Astrocyte of the hippocampus (primary cell): ENCODE results near the gene WWTR1.

Experiments used
- DNase-seq: peaks from one replicate; pipeline ENCODE4 v3.0.0; 2011; ENCODE audit warnings: low read depth, low spot score

The WWTR1 gene

GRCh38 chr3:149497966-149498670 is 159.7 kb downstream of the WWTR1 start:
- DNase-seq = no peak

DNA sequence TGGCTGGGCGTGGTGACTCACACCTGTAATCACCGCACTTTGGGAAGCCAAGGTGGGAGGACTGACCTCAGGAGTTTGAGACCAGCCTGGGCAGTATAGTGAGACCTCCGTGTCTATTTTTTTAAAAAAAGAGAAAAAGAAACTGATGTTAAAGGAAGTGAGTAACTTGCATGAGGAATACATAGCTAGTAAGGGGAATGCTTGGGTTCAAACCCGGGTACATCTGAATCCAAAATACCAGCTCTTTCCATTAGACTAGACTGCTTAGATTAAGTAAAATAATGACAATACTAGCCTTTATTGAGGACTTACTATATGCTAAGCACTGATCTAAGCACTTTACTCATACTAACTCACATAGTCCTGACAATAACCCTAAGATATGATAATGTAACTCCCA is 160.9 kb downstream of the WWTR1 start:
- DNase-seq = no peak

- no peak for DNase-seq
Measured at GRCh38 chr3:149495581-149496125, 162.2 kb downstream of the WWTR1 start.

GRCh38 chr3:149494759-149495580 is 162.9 kb downstream of the WWTR1 start:
- DNase-seq = no peak

DNA sequence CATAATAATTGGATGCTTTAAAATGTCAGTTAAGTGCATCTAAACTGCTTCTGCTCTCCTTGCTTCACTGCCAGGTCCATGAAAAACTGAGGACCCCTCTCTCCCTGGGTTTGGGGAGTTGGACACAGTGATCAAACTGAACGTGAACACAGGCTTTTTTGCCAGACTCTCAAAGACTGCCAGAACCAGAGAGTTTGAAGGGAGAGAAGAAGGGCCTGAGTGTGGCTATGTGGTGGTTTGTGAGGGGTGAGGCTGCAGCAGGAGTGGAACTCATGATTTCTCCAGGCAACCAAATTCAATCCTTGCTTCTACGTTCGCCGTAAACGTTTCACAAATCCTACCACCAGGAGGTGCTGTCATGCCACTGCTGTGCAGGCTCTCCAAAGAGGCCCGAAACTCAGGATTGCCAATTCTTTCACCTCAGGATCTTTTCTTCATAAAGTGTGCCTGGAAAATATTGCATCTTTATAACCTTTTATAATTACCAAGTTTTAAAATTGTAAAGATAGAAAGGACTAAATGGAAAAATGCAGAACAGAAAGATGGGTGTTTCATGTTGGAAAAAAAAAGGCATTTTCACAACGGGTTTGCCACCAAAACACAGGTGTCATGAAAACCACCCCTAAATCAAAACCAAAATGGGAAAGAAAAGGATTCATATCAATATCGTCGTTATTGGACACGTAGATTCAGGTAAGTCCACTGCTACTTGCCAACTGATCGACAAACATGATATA is 163.6 kb downstream of the WWTR1 start:
- DNase-seq = peak; percentile 89

DNA sequence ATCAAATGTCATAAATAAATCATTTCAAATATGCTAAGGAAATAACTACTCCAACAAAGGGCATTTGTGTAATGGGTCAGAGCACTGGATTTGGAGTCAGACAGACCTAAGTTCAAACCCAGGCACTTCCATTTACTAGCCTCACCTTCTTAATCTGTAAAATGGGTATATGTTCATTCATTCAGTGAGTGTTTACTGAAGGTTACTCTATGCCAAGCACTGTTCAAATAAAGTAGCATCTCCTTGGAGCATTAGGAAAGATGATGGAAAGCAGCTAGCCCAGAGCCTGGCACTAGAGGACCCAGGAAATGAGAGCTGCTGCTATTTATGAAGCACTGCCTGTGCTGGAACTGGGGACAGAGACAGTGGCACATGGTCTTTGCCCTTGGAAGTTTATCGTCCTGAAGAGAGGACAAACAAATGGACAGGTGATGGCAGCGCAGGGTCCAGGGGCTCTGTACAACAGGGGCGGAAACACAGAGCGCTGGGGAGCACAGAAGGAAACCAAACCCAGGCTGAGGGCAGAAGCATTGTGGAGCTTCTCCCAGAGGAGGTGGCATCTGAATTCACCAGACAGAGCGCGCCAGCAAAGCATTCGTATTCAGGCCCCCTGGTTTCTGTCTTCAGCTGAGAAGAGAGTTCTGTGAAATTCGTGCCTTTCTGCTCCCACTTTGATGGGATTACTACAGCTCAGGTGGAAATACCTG is 164.4 kb downstream of the WWTR1 start:
- no peak for DNase-seq

- DNase-seq = no peak
Measured at GRCh38 chr3:149490260-149490971, 167.4 kb downstream of the WWTR1 start.

DNA sequence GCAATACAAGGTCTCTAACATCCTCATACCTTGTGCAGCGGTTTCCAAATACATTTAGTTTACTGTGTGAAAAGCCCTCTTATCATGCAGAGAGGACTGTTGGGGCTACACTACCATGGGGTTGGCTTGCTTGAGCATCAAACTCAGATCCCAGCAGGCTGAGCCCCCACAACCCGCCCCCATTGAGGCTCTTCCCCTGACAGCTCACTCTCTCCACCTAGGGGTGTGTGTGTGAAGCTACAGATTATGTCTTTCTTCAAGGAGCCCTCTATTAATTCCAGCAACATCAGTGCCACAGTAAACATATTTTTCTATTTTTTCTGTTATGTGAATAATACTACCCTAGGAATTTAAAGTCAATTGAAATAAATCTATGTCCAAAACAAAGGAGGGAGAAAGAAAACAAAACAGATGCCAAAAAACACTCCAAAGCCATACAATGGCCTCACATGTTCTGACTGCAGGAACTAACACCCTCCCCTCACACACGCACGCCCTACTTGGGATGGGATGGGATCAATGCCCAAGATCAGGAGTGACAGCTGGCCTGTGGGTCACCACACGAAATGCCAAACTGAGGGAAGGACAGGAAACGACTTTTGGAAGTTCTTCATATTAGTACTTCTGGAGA is 168.7 kb downstream of the WWTR1 start:
- no peak for DNase-seq

DNA sequence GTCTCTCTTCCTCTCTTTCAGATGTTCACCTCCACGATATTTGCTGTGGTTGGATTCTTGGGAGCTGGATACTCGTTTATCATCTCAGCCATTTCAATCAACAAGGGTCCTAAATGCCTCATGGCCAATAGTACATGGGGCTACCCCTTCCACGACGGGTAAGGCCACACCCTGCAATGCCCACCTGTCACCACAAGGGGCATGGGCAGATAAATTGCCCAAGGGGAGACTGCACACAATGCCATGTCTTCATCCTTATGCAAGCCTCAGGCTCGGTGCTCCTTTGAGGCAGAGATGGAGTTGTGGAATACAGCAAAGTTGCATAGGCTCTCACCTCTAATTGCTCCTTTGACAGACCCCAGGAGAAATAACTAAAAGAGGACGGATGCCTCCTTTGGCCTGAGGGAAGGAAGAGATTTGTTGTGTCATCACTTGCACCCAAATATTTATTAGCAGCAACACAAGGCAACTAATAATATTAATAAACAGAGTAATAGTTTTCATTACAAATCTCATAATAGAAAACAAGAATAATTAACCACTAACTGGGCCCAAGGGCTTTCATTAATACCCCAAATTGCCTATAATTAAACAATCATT is 170.1 kb downstream of the WWTR1 start:
- DNase-seq = no peak

DNA sequence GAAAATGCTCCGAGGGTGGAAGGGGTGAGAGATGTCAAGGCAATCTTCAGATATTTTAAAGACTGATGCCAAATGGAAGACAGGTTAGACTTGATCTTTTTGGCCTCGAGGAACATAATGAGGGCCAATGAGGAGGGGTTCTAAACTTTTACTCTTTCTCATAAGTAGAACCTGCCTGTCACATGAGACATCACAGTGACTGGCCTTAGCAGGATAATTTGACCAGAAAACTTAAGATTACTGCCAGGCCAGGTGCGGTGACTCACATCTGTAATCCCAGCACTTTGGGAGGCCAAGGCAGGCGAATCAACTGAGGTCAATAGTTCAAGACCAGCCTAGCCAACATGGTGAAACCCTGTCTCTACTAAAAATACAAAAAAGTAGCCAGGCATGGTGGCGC is 171.1 kb downstream of the WWTR1 start:
- DNase-seq = no peak

DNA sequence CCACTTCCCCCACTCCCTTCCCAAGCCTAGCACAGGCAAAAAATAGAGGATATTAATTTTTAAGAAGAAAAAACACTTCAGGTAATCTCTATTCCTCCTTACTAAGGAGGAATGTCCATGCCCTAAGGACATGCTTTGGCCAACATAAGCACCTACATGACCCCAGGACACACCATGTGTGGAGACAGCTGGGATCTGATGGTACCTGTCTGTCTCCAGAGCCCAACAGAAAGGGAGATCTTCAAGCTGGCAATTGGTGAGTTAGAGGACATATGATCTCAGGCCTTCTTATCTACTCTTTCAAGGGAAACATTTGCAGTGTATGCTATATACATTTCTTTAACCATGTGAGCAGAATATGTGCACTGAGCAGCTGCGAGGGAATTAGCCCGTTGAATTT is 176.3 kb downstream of the WWTR1 start:
- DNase-seq = no peak

DNA sequence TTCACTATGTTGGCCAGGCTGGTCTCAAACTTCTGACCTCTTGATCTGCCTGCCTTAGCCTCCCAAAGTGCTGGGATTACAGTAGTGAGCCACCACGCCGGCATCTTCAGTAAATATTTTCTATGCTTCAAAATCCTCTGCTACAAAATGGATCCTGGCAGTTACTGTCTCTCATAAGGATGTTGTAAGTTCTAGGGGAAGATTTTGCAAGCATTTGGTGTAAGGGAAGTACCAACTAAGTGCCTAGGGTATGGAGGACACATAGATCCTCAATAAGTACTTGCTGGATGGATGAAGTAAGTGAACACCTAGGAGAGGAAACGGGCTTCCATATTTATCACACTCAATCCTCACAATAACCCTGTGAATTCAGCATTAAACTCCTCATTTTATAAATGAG is 176.8 kb downstream of the WWTR1 start:
- DNase-seq = no peak

DNA sequence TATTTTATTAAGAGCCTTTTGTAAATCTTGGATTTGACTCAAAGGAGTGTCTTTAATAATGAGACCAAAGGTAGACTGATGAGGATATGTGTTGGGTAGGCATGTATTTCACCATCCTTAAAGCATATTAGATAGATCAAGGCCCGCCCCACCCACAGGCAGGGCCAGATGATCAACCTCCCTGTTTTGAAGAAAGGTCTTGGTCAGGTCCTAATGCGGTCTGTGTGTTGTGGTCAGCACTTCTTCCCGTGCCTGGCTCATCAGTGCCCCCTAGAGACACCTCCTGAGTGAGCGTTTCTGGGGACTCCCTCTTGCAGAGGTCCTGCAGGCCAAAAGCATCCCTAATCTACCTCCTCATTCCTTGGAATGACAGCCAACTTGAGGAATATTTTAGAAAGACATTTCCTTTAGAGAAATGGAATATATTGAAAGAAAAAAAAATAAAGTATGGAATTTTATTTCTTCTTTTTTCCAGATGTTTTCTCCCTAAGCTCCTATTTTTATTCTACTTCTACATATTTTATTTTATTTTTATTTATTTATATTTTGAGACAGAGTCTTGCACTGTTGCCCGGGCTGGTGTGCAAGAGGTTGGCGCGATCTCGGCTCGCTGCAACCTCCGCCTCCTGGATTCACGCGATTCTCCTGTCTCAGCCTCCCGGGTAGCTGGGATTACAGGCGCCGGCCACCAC is 177.4 kb downstream of the WWTR1 start:
- DNase-seq = peak; percentile 92

- DNase-seq = no peak
Measured at GRCh38 chr3:149479621-149480325, 178.1 kb downstream of the WWTR1 start.

DNA sequence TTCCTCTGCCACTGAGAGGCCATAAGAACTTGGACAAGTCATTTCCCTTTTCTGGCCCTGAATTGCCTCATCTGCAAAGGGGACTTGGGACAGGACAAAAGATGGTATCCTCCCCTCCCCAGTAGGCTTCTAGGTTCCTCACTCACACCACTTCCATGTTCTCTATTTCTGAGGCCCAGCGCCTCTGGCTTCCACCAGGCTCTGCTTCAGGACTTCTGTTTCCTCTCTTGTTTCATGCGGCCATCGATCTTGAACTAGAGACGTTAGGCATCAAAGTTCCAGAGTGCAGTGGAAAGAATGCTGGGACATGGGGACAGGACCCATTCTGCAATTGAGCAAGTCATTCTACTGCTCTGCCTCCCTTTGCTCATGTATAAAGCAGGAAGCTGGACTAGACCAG is 181.6 kb downstream of the WWTR1 start:
- no peak for DNase-seq

- no peak for DNase-seq
Measured at GRCh38 chr3:149475451-149476060, 182.3 kb downstream of the WWTR1 start.

- no peak for DNase-seq
Measured at GRCh38 chr3:149474250-149474817, 183.5 kb downstream of the WWTR1 start, which contains the start of gene TM4SF4. Gene TM4SF4, plus strand, starts transcription at chr3:149474697. Its CDS starts 181 bp downstream, at chr3:149474878.
